Tibial nerve (tissue), 3 donors: ENCODE measurements around the gene CYP1A2.
"Not testable (repeated sequence)": the region's sequence is repeated elsewhere in the genome, so short reads cannot be mapped to it uniquely, and the experiment has no call there.

Experiments
- POLR2A ChIP-seq, 2 donors: fragments of 450-650 bp; IDR thresholded peaks; one replicate each; pipeline ENCODE4 v1.6.1; 2017; ENCODE audit warnings: antibody characterized with exemption in 2 of 2, mild to moderate bottlenecking in 2 of 2, moderate library complexity in 2 of 2
- TF ChIP-seq, protein P1 (sequence below), 5 experiments: fragments of 200-600 bp in 3 of 5; fragments of 450-650 bp in 2 of 5; sonication (generic) in 3 of 5; IDR thresholded peaks; one replicate each; pipeline ENCODE4 v1.5.1; 2016 to 2019; ENCODE audit warnings: antibody characterized with exemption in 5 of 5, mild to moderate bottlenecking in 3 of 5, moderate library complexity in 2 of 5

DNA sequence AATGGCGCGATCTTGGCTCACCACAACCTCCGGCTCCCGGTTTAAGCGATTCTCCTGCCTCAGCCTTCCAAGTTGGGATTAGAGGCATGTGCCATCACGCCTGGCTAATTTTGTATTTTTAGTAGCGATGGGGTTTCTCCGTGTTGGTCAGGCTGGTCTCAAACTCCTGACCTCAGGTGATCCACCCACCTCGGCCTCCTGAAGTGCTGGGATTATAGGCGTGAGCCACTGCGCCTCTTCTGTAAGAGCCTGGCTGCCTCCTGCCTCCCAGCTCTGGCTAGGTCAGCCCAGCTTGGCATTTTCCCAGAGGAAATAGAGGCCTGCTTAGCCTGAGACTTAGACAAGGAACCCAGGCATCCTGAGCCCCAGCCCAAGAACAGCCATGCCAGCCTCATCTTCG lies 37.4 kb downstream of the CYP1A2 start:
- not testable (repeated sequence) for TF ChIP-seq POLR2A (IDR thresholded peaks at IDR 0.05)
- TF ChIP-seq, protein P1, sequence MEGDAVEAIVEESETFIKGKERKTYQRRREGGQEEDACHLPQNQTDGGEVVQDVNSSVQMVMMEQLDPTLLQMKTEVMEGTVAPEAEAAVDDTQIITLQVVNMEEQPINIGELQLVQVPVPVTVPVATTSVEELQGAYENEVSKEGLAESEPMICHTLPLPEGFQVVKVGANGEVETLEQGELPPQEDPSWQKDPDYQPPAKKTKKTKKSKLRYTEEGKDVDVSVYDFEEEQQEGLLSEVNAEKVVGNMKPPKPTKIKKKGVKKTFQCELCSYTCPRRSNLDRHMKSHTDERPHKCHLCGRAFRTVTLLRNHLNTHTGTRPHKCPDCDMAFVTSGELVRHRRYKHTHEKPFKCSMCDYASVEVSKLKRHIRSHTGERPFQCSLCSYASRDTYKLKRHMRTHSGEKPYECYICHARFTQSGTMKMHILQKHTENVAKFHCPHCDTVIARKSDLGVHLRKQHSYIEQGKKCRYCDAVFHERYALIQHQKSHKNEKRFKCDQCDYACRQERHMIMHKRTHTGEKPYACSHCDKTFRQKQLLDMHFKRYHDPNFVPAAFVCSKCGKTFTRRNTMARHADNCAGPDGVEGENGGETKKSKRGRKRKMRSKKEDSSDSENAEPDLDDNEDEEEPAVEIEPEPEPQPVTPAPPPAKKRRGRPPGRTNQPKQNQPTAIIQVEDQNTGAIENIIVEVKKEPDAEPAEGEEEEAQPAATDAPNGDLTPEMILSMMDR (IDR thresholded peaks at IDR 0.05), result not testable (repeated sequence)
